ENCODE results near the gene ZNF839.

DNA sequence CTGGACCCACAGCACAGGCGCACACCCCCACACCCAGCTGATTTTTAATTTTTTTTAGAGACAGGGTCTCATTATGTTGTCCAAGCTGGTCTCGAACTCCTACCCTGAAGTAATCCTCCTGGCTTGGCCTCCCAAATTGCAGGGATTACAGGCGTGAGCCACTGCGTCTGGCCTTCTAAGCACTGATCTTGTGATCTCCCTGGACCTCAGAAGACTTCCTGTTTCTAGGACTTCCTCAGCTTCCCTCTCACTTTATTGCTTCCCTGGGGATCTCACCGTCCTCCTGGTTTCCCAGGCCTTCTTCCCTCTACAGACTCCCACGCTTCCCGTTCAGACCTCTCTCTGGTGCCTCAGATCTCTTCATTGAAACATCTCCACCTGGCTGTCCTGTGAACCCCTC, 13.8 kb downstream of the ZNF839 start:
- TF ChIP-seq FOXM1 (IDR thresholded peaks at IDR 0.05; ENCODE audit: borderline replicate concordance) (no peak), ELF4 (IDR thresholded peaks at IDR 0.05) (no peak), FOXK2 (IDR thresholded peaks at IDR 0.05) (no peak)

Data from HEK293T (cell line).